Measurements from ENCODE around the gene LRRC8B.

- TF ChIP-seq, protein P1, sequence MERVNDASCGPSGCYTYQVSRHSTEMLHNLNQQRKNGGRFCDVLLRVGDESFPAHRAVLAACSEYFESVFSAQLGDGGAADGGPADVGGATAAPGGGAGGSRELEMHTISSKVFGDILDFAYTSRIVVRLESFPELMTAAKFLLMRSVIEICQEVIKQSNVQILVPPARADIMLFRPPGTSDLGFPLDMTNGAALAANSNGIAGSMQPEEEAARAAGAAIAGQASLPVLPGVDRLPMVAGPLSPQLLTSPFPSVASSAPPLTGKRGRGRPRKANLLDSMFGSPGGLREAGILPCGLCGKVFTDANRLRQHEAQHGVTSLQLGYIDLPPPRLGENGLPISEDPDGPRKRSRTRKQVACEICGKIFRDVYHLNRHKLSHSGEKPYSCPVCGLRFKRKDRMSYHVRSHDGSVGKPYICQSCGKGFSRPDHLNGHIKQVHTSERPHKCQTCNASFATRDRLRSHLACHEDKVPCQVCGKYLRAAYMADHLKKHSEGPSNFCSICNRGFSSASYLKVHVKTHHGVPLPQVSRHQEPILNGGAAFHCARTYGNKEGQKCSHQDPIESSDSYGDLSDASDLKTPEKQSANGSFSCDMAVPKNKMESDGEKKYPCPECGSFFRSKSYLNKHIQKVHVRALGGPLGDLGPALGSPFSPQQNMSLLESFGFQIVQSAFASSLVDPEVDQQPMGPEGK (CRISPR knock-in tag; IDR thresholded peaks at IDR 0.05; ENCODE audit: borderline replicate concordance), result no peak
- TF ChIP-seq ZC3H10 (CRISPR knock-in tag; IDR thresholded peaks at IDR 0.05) (no peak), RARB (CRISPR knock-in tag; IDR thresholded peaks at IDR 0.05) (no peak)
Observed at GRCh38 chr1:89483010-89483756, 41.4 kb upstream of the LRRC8B start.

Measured in SK-N-SH treated with all-trans-retinoic acid at 6 μM for 48 hours (cell line).